ENCODE results near the gene NPC1L1.

NPC1L1 gene

DNA sequence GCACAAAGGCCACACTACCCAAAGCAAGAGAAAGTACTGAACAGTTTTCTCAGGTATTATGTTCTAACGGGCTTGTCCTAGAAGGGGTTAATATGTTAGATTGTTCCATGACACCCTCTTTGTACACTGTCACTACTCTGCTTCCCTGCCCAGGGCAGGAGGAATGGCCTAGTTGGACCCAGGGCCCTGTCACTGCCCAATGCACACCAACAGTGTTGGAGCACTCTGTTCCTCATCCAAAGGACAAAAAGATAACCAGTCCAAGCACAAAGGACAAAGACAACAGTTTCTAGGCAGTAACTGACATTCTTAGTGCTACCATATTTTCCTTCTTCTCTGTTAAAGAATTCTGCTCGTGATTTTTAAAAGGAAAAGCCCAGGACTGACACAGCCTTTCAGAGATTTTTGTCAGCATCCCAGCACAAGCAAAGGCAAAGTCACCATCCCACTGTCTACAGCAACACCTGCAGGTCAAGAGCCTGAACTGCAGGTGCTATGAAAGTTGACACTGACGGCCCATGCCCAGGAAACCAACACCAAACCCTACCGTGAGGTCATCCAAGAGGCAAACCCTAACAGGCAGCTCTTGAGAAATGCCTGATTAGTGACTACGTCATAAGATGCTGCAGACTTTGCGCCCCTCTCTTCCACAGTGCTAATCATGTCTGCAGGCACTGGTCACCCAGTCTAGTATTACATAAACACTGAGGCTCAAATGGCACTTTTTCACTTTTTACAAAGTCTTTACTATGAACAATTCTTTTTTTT is 63.9 kb downstream of the NPC1L1 start:
- in situ Hi-C loops (cut with HindIII; ENCODE audit: low sequenced_read_pairs): no loop called here

DNA sequence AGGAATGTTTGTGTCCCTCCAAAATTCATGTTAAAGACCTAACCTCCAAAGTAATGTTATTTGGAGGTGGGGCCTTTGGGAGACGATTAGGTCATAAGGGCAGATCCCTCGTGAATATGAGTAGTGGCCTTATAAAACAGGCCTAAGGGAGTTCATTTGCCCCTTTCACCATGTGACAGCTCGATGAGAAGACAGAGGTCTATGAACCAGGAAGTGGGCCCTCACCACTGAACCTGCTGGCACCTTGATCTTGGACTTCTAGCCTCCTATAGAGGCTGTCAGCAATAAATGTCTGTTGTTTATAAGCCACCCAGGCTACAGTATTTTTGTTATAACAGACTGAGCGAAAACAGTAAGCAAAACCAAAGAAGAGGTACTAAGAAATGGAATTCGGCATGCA is 64.8 kb downstream of the NPC1L1 start:
- in situ Hi-C loops (cut with HindIII; ENCODE audit: low sequenced_read_pairs): no loop called here

DNA sequence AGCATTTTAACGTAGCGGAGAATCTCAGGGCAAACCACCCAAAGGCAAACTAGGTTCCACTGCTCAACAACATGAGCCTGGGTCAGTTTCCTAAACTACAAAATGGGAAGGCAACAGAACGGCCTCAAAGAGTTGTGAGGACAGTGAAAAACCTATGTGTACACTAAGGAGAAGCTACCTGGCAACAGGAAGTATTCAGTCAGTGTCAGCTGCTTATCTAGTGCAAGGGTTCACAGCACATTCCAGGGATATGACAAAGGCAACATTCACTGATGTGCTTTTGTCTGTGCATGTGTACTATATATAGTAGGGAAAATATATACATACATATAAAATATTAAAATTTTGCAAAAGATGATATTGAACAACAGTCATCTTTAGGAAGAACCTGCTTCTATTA is 67.8 kb downstream of the NPC1L1 start:
- in situ Hi-C loops (cut with HindIII; ENCODE audit: low sequenced_read_pairs): no loop called here

DNA sequence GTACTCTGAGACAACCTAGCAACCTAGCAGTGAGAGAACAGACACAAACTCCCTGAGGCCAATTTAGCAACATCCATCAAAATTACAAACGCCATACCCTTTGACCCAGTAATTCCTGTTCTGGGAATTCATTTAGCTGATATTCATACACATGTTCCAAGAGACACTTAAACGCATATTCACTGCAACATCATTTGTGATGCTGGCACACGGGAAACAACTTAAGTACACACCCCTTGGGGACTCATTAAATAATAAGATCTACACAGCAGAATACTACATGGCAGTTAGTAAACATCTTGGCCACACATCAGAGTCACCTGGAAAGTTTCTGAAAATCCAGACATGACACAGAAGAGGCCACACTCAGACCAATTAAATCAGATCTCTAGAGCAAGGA is 68.3 kb downstream of the NPC1L1 start:
- in situ Hi-C loops (cut with HindIII; ENCODE audit: low sequenced_read_pairs): no loop called here

DNA sequence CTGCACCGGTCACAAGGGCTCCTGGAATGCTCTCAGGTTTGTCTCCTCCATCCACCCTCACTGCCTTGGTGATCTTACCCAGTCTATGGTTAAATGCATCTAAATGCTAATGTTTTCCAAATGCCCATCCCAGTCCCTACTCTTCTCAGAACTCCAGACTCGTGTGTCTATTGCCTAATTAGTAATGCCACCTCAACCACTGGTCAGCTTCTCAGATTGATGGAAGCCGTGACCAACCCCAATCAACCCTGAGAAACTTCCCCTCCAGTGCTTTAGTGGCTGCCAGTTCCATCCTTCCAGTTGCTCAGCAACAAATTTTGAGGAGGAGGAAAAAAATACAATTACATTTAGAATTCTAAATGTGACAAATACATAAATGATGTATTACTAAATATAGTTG is 69.3 kb downstream of the NPC1L1 start:
- in situ Hi-C loops (cut with HindIII; ENCODE audit: low sequenced_read_pairs): no loop called here

DNA sequence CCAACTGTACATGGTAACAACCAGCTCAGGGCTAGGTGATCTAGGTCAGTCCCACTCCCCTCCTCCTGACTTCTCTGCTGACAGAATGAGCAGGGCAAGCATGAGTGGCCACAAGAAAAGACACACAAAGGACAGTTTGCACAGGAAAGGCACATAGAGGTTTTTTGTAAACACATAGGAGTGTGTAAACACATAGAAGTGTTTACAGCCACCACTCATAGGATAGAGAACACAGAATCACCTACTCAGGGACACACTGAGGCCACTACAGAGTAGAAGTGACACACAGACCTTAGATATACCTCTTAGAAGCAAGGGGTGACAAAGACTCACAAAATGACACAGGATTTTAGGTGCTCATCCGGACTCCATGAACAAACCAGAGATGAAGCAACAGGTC is 69.7 kb downstream of the NPC1L1 start:
- in situ Hi-C loops (cut with HindIII; ENCODE audit: low sequenced_read_pairs): no loop called here

DNA sequence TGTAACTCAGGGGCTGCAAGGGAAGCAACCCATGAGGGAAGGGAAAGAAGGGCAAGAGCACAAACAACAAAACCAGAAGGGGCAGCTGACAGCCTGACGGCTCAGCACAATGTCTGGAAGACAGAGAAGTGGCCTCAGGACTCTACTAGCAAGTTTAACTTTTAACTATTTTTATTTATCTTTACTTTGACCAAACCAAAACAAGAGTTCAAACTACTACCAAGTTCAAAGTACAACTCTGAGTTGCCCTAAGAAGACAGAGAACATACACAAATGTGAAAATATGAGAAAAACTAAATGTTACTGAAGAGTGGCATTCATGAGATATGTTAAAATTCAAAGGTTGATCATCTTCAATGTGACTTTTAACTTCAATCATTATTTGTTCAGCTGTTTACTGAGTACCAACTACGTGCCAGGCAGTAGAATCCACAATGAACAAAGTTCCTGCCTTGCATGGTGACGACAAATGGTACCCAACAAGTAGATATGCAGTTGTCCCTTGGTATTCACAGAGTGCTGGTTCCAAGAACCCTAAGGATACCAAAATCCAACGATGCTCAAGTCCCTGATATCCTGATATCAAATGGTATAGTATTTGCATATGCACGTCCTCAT is 70.4 kb downstream of the NPC1L1 start:
- in situ Hi-C loops (cut with HindIII; ENCODE audit: low sequenced_read_pairs): no loop called here

DNA sequence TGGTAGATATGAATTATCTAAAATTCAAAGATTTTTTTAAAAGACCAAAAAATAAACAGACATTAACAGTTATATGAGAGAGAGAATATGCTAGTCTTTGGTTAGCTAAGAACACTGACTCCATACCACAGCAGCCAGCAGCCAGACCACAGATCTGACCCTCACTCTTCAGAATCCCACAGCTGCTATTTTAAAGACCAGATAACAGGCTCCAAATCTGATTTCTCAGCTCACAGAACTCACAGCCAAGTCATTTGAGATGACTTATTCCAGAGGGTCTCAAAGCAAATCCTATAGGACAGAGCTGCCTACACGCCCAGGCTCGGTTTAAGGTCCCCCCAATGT is 71.0 kb downstream of the NPC1L1 start:
- in situ Hi-C loops (cut with HindIII; ENCODE audit: low sequenced_read_pairs): no loop called here

DNA sequence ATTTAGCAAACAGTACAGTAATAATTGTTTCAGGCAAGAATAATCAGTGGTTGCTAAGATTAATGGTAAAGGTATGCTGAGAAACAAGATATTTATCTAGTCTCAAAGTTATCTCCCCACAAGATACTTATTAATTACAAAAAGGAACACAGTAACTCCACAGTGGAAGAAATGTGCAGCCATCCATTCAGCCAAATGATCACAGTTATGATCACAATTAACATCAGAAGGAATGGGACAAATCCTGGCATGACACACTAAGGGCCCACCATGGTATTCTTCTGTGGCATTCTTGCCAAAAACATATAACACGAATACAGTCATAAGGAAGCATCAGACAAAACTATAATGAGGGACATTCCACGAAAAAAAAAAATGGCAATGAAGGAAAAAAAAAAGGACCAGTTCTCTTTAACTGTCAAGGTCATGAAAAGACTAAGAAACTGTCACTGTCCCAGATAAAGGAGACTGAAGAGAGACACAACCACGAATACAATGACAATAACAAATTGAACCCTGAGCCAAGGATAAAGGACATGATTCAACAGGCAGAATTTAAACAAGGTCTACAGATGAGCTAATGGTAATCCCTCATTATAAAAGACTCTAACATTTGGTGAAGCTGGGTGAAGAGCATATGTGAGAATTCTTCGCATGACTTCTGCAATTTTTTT is 71.5 kb downstream of the NPC1L1 start:
- in situ Hi-C loops (cut with HindIII; ENCODE audit: low sequenced_read_pairs): no loop called here

DNA sequence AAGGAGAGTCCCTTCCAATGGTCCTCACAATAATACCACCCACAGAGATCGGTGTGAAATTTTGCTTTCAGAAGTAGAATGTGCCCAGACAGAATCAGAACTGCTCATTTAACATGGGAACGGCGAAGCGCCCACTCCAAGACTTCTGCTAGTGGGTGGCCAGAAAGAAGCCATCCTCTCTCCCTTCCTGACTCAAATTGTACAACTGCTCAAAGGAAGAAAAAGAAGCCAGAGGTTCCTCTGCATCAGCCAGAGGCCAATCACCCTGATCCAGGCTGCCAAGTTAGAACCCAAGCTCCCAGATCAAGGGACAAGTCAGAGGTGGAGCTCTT is 73.9 kb downstream of the NPC1L1 start:
- in situ Hi-C loops (cut with HindIII; ENCODE audit: low sequenced_read_pairs): no loop called here

DNA sequence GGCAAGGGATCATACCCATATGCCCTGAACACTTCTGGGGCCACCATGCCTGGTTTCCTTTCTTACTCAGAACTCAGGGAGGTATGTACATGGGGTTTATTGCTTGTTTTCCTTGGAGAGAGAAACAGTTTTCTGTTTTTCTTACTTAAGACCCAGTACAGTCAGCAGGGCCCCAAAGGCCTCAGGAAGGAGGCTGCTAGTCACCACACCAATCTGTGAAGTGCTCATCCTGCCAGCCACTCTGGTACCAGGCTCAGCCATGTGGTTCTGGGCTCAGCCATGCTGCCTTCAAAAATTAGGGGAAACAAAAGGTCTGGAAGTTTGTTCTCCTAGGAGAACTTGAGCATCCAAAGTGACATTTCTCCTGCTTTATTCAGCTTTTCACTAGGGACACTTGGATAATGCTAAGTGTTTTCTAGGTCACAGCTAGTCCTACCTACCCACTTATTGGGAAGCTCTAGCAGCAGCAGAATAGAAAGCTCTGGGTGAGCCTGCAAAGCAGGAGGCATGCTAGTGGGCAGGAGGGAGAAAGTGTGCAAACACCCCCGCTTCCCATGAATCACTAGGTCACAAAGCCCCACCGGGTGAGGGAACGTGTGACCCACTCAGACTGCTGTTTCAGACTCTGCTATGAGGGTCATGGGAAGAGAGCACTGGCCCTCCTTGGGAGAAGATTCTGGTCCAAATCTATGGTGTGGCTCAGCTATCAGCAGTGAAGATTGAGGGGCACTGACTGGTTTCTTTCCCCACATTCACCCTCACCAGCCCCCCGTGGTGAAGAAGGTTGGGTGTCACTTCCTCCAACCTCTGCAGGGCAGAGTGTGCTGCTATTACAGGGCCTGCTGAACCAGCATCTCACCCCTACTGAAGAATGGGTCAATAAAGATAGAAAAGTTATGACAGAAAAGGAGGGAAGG is 74.6 kb downstream of the NPC1L1 start:
- in situ Hi-C loops (cut with HindIII; ENCODE audit: low sequenced_read_pairs): no loop called here

DNA sequence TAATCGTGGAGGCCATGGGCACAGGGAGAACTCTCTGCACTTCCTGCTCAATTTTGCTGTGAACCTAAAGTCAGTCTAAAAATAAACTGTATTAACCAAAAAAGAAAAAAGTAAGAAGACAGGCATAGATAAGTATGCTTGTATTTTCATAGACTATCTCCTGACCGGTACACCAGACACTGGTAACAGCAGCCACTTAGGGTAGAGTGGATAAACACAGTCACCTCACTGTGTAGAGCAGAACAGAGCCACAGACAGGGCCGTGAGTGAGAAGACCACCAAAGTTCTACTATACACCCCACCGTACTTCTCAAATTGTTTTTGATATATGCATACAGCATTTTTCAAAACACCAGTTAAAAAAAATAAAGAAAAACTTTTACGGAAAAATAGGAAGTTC is 75.6 kb downstream of the NPC1L1 start:
- in situ Hi-C loops (cut with HindIII; ENCODE audit: low sequenced_read_pairs): no loop called here

DNA sequence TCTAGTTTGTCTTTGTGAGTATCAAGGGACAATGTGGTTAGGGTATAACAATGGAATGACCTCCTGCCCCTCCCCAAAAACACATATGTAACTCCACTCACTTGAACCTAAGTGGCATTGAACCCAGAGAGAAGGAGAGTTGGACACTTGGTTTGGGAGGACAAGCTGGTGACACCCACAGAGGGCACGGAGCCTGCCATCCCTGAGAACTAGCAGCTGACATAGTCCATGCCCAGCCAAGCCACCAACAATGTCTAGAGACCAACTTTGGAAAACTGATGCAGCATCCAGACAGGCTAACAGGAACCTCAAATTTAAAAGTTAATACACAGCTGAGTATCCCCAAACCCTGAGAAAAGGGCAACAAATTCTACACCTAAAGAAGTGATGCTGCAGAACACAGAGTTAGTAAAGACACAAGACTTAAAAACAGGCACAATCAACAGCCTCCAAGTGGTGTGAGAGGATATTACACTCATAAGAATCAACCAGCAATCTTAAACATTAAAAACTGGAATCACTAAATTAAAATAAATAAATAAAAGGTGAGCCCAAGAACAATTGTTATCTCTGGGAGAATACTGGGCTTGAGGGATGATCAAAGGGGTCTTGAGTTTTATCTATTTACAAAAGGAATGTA is 77.8 kb downstream of the NPC1L1 start:
- in situ Hi-C loops (cut with HindIII; ENCODE audit: low sequenced_read_pairs): no loop called here

Measured in DLD1 (cell line).